ENCODE measurements around the gene CHAC2.

DNA sequence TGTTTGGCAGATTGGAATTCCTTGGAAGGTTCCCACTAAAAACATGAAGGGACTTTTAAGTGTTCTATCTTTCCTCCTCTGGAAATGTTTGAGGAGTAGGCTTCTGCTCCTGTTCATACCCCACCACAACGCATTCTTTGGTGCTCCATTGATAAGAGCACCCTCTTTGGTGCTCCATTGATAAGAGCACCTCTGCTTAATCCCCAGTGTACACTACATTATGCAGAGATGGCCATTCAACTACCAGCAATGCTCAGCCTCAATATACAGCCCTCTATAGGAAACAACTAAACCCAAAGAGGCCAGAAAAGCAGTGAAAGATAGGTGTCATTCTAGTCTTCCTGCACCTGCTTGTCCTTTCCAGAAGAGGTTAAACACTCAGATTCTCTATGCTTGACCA lies 1.8 kb upstream of the CHAC2 start:
- TF ChIP-seq, protein P1, sequence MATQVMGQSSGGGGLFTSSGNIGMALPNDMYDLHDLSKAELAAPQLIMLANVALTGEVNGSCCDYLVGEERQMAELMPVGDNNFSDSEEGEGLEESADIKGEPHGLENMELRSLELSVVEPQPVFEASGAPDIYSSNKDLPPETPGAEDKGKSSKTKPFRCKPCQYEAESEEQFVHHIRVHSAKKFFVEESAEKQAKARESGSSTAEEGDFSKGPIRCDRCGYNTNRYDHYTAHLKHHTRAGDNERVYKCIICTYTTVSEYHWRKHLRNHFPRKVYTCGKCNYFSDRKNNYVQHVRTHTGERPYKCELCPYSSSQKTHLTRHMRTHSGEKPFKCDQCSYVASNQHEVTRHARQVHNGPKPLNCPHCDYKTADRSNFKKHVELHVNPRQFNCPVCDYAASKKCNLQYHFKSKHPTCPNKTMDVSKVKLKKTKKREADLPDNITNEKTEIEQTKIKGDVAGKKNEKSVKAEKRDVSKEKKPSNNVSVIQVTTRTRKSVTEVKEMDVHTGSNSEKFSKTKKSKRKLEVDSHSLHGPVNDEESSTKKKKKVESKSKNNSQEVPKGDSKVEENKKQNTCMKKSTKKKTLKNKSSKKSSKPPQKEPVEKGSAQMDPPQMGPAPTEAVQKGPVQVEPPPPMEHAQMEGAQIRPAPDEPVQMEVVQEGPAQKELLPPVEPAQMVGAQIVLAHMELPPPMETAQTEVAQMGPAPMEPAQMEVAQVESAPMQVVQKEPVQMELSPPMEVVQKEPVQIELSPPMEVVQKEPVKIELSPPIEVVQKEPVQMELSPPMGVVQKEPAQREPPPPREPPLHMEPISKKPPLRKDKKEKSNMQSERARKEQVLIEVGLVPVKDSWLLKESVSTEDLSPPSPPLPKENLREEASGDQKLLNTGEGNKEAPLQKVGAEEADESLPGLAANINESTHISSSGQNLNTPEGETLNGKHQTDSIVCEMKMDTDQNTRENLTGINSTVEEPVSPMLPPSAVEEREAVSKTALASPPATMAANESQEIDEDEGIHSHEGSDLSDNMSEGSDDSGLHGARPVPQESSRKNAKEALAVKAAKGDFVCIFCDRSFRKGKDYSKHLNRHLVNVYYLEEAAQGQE (IDR thresholded peaks at IDR 0.05; ENCODE audit: unreplicated experiment): no peak
- TF ChIP-seq, protein P2, sequence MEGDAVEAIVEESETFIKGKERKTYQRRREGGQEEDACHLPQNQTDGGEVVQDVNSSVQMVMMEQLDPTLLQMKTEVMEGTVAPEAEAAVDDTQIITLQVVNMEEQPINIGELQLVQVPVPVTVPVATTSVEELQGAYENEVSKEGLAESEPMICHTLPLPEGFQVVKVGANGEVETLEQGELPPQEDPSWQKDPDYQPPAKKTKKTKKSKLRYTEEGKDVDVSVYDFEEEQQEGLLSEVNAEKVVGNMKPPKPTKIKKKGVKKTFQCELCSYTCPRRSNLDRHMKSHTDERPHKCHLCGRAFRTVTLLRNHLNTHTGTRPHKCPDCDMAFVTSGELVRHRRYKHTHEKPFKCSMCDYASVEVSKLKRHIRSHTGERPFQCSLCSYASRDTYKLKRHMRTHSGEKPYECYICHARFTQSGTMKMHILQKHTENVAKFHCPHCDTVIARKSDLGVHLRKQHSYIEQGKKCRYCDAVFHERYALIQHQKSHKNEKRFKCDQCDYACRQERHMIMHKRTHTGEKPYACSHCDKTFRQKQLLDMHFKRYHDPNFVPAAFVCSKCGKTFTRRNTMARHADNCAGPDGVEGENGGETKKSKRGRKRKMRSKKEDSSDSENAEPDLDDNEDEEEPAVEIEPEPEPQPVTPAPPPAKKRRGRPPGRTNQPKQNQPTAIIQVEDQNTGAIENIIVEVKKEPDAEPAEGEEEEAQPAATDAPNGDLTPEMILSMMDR (conservative IDR thresholded peaks at IDR 0.05; ENCODE audit: low read depth in 2 of 2): no peak
- no peak for TF ChIP-seq EZH2phosphoT487 (IDR thresholded peaks at IDR 0.05; ENCODE audit: unreplicated experiment)
- TF ChIP-seq POLR2AphosphoS5 (IDR thresholded peaks at IDR 0.05; ENCODE audit: low read depth): no peak
- TF ChIP-seq EZH2 (IDR thresholded peaks at IDR 0.05; ENCODE audit: low read depth, unreplicated experiment): no peak
- no peak for TF ChIP-seq JUNB (IDR thresholded peaks at IDR 0.05; ENCODE audit: unreplicated experiment)
- no peak for TF ChIP-seq STAT1 (IDR thresholded peaks at IDR 0.05; ENCODE audit: unreplicated experiment)
- TF ChIP-seq CREB1 (CRISPR knock-in tag; IDR thresholded peaks at IDR 0.05; ENCODE audit: low read depth): no peak
- TF ChIP-seq ZNF331 (CRISPR knock-in tag; IDR thresholded peaks at IDR 0.05; ENCODE audit: low read depth): no peak
- no peak for TF ChIP-seq ZNF114 (CRISPR knock-in tag; IDR thresholded peaks at IDR 0.05)
- TF ChIP-seq, protein P3, sequence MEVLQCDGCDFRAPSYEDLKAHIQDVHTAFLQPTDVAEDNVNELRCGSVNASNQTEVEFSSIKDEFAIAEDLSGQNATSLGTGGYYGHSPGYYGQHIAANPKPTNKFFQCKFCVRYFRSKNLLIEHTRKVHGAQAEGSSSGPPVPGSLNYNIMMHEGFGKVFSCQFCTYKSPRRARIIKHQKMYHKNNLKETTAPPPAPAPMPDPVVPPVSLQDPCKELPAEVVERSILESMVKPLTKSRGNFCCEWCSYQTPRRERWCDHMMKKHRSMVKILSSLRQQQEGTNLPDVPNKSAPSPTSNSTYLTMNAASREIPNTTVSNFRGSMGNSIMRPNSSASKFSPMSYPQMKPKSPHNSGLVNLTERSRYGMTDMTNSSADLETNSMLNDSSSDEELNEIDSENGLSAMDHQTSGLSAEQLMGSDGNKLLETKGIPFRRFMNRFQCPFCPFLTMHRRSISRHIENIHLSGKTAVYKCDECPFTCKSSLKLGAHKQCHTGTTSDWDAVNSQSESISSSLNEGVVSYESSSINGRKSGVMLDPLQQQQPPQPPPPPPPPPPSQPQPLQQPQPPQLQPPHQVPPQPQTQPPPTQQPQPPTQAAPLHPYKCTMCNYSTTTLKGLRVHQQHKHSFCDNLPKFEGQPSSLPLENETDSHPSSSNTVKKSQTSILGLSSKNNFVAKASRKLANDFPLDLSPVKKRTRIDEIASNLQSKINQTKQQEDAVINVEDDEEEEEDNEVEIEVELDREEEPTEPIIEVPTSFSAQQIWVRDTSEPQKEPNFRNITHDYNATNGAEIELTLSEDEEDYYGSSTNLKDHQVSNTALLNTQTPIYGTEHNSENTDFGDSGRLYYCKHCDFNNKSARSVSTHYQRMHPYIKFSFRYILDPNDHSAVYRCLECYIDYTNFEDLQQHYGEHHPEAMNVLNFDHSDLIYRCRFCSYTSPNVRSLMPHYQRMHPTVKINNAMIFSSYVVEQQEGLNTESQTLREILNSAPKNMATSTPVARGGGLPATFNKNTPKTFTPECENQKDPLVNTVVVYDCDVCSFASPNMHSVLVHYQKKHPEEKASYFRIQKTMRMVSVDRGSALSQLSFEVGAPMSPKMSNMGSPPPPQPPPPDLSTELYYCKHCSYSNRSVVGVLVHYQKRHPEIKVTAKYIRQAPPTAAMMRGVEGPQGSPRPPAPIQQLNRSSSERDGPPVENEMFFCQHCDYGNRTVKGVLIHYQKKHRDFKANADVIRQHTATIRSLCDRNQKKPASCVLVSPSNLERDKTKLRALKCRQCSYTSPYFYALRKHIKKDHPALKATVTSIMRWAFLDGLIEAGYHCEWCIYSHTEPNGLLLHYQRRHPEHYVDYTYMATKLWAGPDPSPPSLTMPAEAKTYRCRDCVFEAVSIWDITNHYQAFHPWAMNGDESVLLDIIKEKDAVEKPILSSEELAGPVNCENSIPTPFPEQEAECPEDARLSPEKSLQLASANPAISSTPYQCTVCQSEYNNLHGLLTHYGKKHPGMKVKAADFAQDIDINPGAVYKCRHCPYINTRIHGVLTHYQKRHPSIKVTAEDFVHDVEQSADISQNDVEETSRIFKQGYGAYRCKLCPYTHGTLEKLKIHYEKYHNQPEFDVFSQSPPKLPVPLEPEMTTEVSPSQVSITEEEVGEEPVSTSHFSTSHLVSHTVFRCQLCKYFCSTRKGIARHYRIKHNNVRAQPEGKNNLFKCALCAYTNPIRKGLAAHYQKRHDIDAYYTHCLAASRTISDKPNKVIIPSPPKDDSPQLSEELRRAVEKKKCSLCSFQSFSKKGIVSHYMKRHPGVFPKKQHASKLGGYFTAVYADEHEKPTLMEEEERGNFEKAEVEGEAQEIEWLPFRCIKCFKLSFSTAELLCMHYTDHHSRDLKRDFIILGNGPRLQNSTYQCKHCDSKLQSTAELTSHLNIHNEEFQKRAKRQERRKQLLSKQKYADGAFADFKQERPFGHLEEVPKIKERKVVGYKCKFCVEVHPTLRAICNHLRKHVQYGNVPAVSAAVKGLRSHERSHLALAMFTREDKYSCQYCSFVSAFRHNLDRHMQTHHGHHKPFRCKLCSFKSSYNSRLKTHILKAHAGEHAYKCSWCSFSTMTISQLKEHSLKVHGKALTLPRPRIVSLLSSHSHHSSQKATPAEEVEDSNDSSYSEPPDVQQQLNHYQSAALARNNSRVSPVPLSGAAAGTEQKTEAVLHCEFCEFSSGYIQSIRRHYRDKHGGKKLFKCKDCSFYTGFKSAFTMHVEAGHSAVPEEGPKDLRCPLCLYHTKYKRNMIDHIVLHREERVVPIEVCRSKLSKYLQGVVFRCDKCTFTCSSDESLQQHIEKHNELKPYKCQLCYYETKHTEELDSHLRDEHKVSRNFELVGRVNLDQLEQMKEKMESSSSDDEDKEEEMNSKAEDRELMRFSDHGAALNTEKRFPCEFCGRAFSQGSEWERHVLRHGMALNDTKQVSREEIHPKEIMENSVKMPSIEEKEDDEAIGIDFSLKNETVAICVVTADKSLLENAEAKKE (CRISPR knock-in tag; IDR thresholded peaks at IDR 0.05): no peak
- TF ChIP-seq, protein P4, sequence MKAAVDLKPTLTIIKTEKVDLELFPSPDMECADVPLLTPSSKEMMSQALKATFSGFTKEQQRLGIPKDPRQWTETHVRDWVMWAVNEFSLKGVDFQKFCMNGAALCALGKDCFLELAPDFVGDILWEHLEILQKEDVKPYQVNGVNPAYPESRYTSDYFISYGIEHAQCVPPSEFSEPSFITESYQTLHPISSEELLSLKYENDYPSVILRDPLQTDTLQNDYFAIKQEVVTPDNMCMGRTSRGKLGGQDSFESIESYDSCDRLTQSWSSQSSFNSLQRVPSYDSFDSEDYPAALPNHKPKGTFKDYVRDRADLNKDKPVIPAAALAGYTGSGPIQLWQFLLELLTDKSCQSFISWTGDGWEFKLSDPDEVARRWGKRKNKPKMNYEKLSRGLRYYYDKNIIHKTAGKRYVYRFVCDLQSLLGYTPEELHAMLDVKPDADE (IDR thresholded peaks at IDR 0.05): no peak
- TF ChIP-seq NANOG (IDR thresholded peaks at IDR 0.05; ENCODE audit: borderline replicate concordance): no peak
